ENCODE measurements around the gene SLC25A44. TPM values are rescaled to one million over a fixed set of nuclear protein-coding genes. Genes with fewer than 3 reads are reported as not detected.
A peak's percentile ranks its signal among the peaks of the same experiment; 100 is the strongest.

Gene SLC25A44
- total and polyA plus RNA-seq, 8 donors, result 4.9 to 9.9 (median 7.1) TPM

- Histone ChIP-seq H3K4me3 (no peak overlapping the region), H3K27me3 (no peaks in the 10 kb centered on the region), H3K36me3 (peaks cover 27 to 72% (median 72%) of the 10 kb centered on the region in 4 donors), H3K27ac (peak overlapping the region in 1 of 5 donors; percentile 5), H3K9me3 (no peaks in the 10 kb centered on the region), H3K4me1 (peaks cover 0 to 25% (median 10%) of the 10 kb centered on the region in 4 donors)
- intact Hi-C loops (cut with DNase I; ENCODE audit: low total_unique reads), result loop anchor here (5.0 kb wide), 2 partner anchors 84 to 134 kb away; no protein-coding TSS in a partner anchor
- 83 to 92% (median 88%) methylated on average over 4 of the region's 4 CpGs for WGBS, 5 donors
- TF ChIP-seq CTCF (IDR thresholded peaks at IDR 0.05) (no peak), POLR2A (IDR thresholded peaks at IDR 0.05) (no peak), POLR2AphosphoS5 (IDR thresholded peaks at IDR 0.05) (no peak), EP300 (IDR thresholded peaks at IDR 0.05) (no peak)
- DNase-seq, result no peak
Measured at GRCh38 chr1:156226782-156227181, 32.9 kb downstream of the SLC25A44 start.

DNA sequence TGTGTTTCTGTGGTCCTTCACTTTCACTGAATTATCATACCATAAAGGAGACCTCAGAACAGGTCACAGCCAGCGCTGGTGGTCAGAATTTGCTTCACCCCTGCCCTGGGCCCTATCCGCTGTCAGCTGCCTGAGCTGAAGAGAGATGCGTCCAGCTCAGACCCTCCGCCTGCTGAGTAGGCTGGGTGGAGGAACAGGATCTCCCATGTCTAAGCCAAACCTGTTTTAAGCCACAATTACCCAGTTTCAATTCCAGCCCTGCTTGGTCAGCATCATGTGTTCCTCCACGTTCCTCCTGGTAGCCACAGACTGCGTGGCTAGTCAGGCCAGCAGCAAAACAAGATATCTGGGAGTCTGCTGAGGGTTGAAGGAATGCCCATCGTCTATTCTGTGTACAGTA is 34.6 kb downstream of the SLC25A44 start:
- Histone ChIP-seq H3K36me3 (peaks cover 11 to 69% (median 69%) of the 10 kb centered on the region in 4 donors), H3K27ac (no peak overlapping the region), H3K27me3 (no peaks in the 10 kb centered on the region), H3K4me1 (peaks cover 0 to 25% (median 10%) of the 10 kb centered on the region in 4 donors), H3K9me3 (no peaks in the 10 kb centered on the region), H3K4me3 (no peak overlapping the region)
- intact Hi-C loops (cut with DNase I; ENCODE audit: low total_unique reads), result loop anchor here (5.0 kb wide), 2 partner anchors 86 to 136 kb away; no protein-coding TSS in a partner anchor
- 70 to 84% (median 79%) methylated on average over 7 of the region's 7 CpGs for WGBS, 5 donors
- no peak for DNase-seq
- TF ChIP-seq CTCF (IDR thresholded peaks at IDR 0.05), result no peak
- TF ChIP-seq POLR2AphosphoS5 (IDR thresholded peaks at IDR 0.05), result no peak
- no peak for TF ChIP-seq POLR2A (IDR thresholded peaks at IDR 0.05)
- no peak for TF ChIP-seq EP300 (IDR thresholded peaks at IDR 0.05)

GRCh38 chr1:156229809-156230472 is 36.0 kb downstream of the SLC25A44 start:
- Histone ChIP-seq H3K27me3 (no peaks in the 10 kb centered on the region), H3K9me3 (no peaks in the 10 kb centered on the region), H3K4me1 (peaks cover 0 to 21% (median 7%) of the 10 kb centered on the region in 4 donors), H3K4me3 (no peak overlapping the region), H3K27ac (no peak overlapping the region), H3K36me3 (peaks cover 22 to 74% (median 71%) of the 10 kb centered on the region in 4 donors)
- no peak for DNase-seq
- intact Hi-C loops (cut with DNase I; ENCODE audit: low total_unique reads), result loop anchor here (5.0 kb wide), 2 partner anchors 88 to 138 kb away; no protein-coding TSS in a partner anchor
- TF ChIP-seq EP300 (IDR thresholded peaks at IDR 0.05) (no peak), POLR2AphosphoS5 (IDR thresholded peaks at IDR 0.05) (no peak), CTCF (IDR thresholded peaks at IDR 0.05) (no peak)
- 75 to 91% (median 87%) methylated on average over 11 of the region's 11 CpGs for WGBS, 5 donors

DNA sequence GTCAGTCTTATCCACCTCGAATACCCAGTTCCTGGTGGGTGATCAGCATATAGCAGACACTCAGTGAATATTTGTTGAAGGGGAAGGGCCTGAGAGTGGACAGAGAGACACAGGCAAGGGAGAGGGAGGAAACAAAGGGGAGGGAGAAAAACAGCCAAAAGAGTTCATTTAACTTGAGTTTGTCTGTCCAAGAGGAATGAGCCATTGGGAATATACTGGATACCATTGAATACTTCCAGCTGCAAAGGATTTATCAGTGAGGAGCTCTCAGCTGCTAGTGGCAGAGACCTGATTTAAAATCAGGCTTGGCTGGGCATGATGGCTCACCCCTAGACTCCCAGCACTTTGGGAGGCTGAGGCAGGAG is 36.6 kb downstream of the SLC25A44 start:
- Histone ChIP-seq H3K4me3 (no peak overlapping the region), H3K36me3 (peaks cover 22 to 80% (median 76%) of the 10 kb centered on the region in 4 donors), H3K27ac (no peak overlapping the region), H3K9me3 (no peaks in the 10 kb centered on the region), H3K4me1 (peaks cover 0 to 16% (median 2%) of the 10 kb centered on the region in 4 donors), H3K27me3 (no peaks in the 10 kb centered on the region)
- intact Hi-C loops (cut with DNase I; ENCODE audit: low total_unique reads), result no loop called here
- TF ChIP-seq CTCF (IDR thresholded peaks at IDR 0.05) (no peak), POLR2A (IDR thresholded peaks at IDR 0.05) (no peak), EP300 (IDR thresholded peaks at IDR 0.05) (no peak), POLR2AphosphoS5 (IDR thresholded peaks at IDR 0.05) (no peak)
- DNase-seq, result no peak
- 70 to 90% (median 80%) methylated on average over 1 of the region's 1 CpG for WGBS, 5 donors

All from stomach (tissue), 9 donors.